Measurements from ENCODE around the gene SPIRE1.

GRCh38 chr18:12656938-12657683 is 796 bp downstream of the SPIRE1 start:
- TF ChIP-seq CTCF (conservative IDR thresholded peaks at IDR 0.05) (no peak), EZH2 (IDR thresholded peaks at IDR 0.05; ENCODE audit: low read depth) (no peak)

Measured in PC-9 (cell line).